ENCODE measurements around the gene PPP1R36.

PPP1R36 gene

GRCh38 chr14:64620910-64621309 lies 71.1 kb downstream of the PPP1R36 start:
- Histone ChIP-seq H3K9me2 (replicated peaks; ENCODE audit: insufficient read depth, low read length) (no peaks in the 10 kb centered on the region), H3K36me3 (ENCODE audit: low read length) (no peaks in the 10 kb centered on the region), H4K20me1 (ENCODE audit: low read depth, low read length) (no peaks in the 10 kb centered on the region), H3K79me2 (ENCODE audit: insufficient read depth, low read length) (no peaks in the 10 kb centered on the region), H3K4me3 (ENCODE audit: insufficient read depth, low read length, poor library complexity, severe bottlenecking) (no peak overlapping the region), H3K4me2 (ENCODE audit: low read depth, low read length, poor library complexity, severe bottlenecking) (no peak overlapping the region), H3F3A (ENCODE audit: insufficient read depth) (no peaks in the 10 kb centered on the region), H3K27me3 (ENCODE audit: low read length) (no peaks in the 10 kb centered on the region), H3K9ac (ENCODE audit: low read length) (no peak overlapping the region), H2AFZ (ENCODE audit: low read depth, low read length, severe bottlenecking) (no peak overlapping the region), H3K27ac (ENCODE audit: low read depth, low read length) (no peak overlapping the region), H3K9me3 (ENCODE audit: insufficient read depth, low read length) (no peaks in the 10 kb centered on the region)
- TF ChIP-seq EZH2phosphoT487 (conservative IDR thresholded peaks at IDR 0.05; ENCODE audit: low read length) = no peak

GRCh38 chr14:64623554-64624165 lies 73.9 kb downstream of the PPP1R36 start:
- Histone ChIP-seq H3K9me2 (replicated peaks; ENCODE audit: insufficient read depth, low read length) (no peaks in the 10 kb centered on the region), H3K36me3 (ENCODE audit: low read length) (no peaks in the 10 kb centered on the region), H3K4me3 (ENCODE audit: insufficient read depth, low read length, poor library complexity, severe bottlenecking) (no peak overlapping the region), H4K20me1 (ENCODE audit: low read depth, low read length) (no peaks in the 10 kb centered on the region), H3F3A (ENCODE audit: insufficient read depth) (no peaks in the 10 kb centered on the region), H2AFZ (ENCODE audit: low read depth, low read length, severe bottlenecking) (no peak overlapping the region), H3K27ac (ENCODE audit: low read depth, low read length) (no peak overlapping the region), H3K9me3 (ENCODE audit: insufficient read depth, low read length) (no peaks in the 10 kb centered on the region), H3K4me2 (ENCODE audit: low read depth, low read length, poor library complexity, severe bottlenecking) (no peak overlapping the region), H3K27me3 (ENCODE audit: low read length) (no peaks in the 10 kb centered on the region), H3K9ac (ENCODE audit: low read length) (no peak overlapping the region), H3K79me2 (ENCODE audit: insufficient read depth, low read length) (no peaks in the 10 kb centered on the region)
- TF ChIP-seq EZH2phosphoT487 (conservative IDR thresholded peaks at IDR 0.05; ENCODE audit: low read length) (no peak), CTCF (IDR thresholded peaks at IDR 0.05; ENCODE audit: insufficient read depth, low read length, poor library complexity, severe bottlenecking) (no peak)

GRCh38 chr14:64625386-64626232 lies 75.8 kb downstream of the PPP1R36 start:
- Histone ChIP-seq H4K20me1 (ENCODE audit: low read depth, low read length) (no peaks in the 10 kb centered on the region), H3F3A (ENCODE audit: insufficient read depth) (no peaks in the 10 kb centered on the region), H3K27ac (ENCODE audit: low read depth, low read length) (no peak overlapping the region), H3K4me3 (ENCODE audit: insufficient read depth, low read length, poor library complexity, severe bottlenecking) (no peak overlapping the region), H3K79me2 (ENCODE audit: insufficient read depth, low read length) (no peaks in the 10 kb centered on the region), H3K9ac (ENCODE audit: low read length) (no peak overlapping the region), H3K9me2 (replicated peaks; ENCODE audit: insufficient read depth, low read length) (no peaks in the 10 kb centered on the region), H3K4me2 (ENCODE audit: low read depth, low read length, poor library complexity, severe bottlenecking) (no peak overlapping the region), H3K36me3 (ENCODE audit: low read length) (no peaks in the 10 kb centered on the region), H2AFZ (ENCODE audit: low read depth, low read length, severe bottlenecking) (no peak overlapping the region), H3K9me3 (ENCODE audit: insufficient read depth, low read length) (no peaks in the 10 kb centered on the region), H3K27me3 (ENCODE audit: low read length) (no peaks in the 10 kb centered on the region)
- TF ChIP-seq EZH2phosphoT487 (conservative IDR thresholded peaks at IDR 0.05; ENCODE audit: low read length) = no peak
- no peak for TF ChIP-seq CTCF (IDR thresholded peaks at IDR 0.05; ENCODE audit: insufficient read depth, low read length, poor library complexity, severe bottlenecking)

GRCh38 chr14:64628940-64629408 lies 79.2 kb downstream of the PPP1R36 start:
- H3K4me3 ChIP-seq (ENCODE audit: insufficient read depth, low read length, poor library complexity, severe bottlenecking) = no peak overlapping the region
- H3K27me3 ChIP-seq (ENCODE audit: low read length) = no peaks in the 10 kb centered on the region
- no peaks in the 10 kb centered on the region for H3K9me3 ChIP-seq (ENCODE audit: insufficient read depth, low read length)
- H2AFZ ChIP-seq (ENCODE audit: low read depth, low read length, severe bottlenecking) = no peak overlapping the region
- H4K20me1 ChIP-seq (ENCODE audit: low read depth, low read length) = no peaks in the 10 kb centered on the region
- no peak overlapping the region for H3K9ac ChIP-seq (ENCODE audit: low read length)
- H3F3A ChIP-seq (ENCODE audit: insufficient read depth) = no peaks in the 10 kb centered on the region
- H3K36me3 ChIP-seq (ENCODE audit: low read length) = no peaks in the 10 kb centered on the region
- no peak overlapping the region for H3K27ac ChIP-seq (ENCODE audit: low read depth, low read length)
- H3K79me2 ChIP-seq (ENCODE audit: insufficient read depth, low read length) = no peaks in the 10 kb centered on the region
- no peak overlapping the region for H3K4me2 ChIP-seq (ENCODE audit: low read depth, low read length, poor library complexity, severe bottlenecking)
- no peaks in the 10 kb centered on the region for H3K9me2 ChIP-seq (replicated peaks; ENCODE audit: insufficient read depth, low read length)
- TF ChIP-seq CTCF (IDR thresholded peaks at IDR 0.05; ENCODE audit: insufficient read depth, low read length, poor library complexity, severe bottlenecking) (no peak), EZH2phosphoT487 (conservative IDR thresholded peaks at IDR 0.05; ENCODE audit: low read length) (no peak)
